Measurements from ENCODE around the gene CHRM2. TPM values are rescaled to one million over a fixed set of nuclear protein-coding genes. Genes with fewer than 3 reads are reported as not detected.

The CHRM2 gene
- total RNA-seq, 1 donor from 2014 or later, result not detected

DNA sequence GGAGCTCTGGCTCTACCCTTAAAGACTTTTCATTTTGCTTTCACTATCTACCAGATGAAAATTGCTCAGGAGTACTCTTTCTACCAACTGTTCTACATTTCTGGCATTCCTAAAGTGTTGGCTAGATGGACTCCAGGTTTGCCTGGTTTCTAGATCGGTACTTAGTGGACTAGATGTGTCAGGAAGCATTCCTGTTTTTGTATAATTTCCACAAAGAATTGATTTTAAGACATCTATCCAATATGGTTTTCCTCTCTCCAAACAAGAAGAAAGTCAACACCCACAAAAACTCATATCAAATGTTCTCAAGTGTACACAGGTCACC lies 157.7 kb downstream of the CHRM2 start:
- intact Hi-C loops (cut with DNase I), result no loop called here
- no peaks in the 10 kb centered on the region for H3K4me1 ChIP-seq

DNA sequence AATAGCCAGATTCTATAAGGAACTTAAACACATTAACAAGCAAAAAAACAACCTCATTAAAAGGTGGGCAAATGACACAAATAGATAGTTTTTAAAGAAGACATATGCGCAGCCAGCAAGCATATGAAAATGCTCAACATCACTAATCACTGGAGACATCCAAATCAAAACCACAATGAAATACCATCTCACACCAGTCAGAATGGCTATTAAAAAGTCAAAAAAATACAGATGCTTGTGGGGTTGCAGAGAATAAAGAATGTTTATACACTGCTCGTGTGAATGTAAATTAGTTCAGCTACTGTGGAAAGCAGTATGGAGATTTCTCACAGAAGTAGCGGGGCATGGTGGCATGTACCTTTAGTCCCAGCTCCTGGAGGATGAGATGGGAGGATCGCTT lies 164.0 kb downstream of the CHRM2 start:
- no peak for DNase-seq (ENCODE audit: low spot score in 2 of 2)
- Histone ChIP-seq H3K4me3 (no peak overlapping the region), H3K4me1 (no peaks in the 10 kb centered on the region), H3K27me3 (no peaks in the 10 kb centered on the region), H3K27ac (no peak overlapping the region), H3K9me3 (no peaks in the 10 kb centered on the region), H3K36me3 (no peaks in the 10 kb centered on the region)
- TF ChIP-seq, protein P1, sequence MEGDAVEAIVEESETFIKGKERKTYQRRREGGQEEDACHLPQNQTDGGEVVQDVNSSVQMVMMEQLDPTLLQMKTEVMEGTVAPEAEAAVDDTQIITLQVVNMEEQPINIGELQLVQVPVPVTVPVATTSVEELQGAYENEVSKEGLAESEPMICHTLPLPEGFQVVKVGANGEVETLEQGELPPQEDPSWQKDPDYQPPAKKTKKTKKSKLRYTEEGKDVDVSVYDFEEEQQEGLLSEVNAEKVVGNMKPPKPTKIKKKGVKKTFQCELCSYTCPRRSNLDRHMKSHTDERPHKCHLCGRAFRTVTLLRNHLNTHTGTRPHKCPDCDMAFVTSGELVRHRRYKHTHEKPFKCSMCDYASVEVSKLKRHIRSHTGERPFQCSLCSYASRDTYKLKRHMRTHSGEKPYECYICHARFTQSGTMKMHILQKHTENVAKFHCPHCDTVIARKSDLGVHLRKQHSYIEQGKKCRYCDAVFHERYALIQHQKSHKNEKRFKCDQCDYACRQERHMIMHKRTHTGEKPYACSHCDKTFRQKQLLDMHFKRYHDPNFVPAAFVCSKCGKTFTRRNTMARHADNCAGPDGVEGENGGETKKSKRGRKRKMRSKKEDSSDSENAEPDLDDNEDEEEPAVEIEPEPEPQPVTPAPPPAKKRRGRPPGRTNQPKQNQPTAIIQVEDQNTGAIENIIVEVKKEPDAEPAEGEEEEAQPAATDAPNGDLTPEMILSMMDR (IDR thresholded peaks at IDR 0.05), result no peak
- intact Hi-C loops (cut with DNase I), result no loop called here

More for the DNA sequence above, 157.7 kb downstream of the CHRM2 start:
- H3K27me3 ChIP-seq, result no peaks in the 10 kb centered on the region
- no peak overlapping the region for H3K4me3 ChIP-seq
- no peaks in the 10 kb centered on the region for H3K36me3 ChIP-seq
- no peaks in the 10 kb centered on the region for H3K9me3 ChIP-seq
- no peak overlapping the region for H3K27ac ChIP-seq
- TF ChIP-seq, protein P1 (IDR thresholded peaks at IDR 0.05), result no peak
- no peak for DNase-seq (ENCODE audit: low spot score in 2 of 2)

DNA sequence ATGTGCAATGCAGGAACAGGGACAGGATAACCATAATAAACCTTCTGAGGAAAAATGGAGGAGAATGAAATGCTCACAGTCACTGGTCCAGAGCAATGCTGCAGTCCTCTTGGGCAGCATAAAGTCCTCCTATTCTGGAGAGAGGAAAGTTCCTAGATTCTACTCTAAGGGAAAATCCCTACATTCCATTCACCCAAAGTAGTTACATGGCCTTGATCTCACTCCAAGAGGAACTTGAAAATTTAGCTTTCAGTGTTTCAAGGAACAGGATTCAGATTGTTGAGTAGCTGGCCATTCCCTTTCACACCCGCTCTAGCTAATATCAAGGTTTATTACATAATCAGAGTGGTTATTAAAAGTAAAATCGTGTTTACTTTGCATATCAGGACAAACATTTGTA lies 168.3 kb downstream of the CHRM2 start:
- H3K9me3 ChIP-seq, result no peaks in the 10 kb centered on the region
- TF ChIP-seq, protein P1 (IDR thresholded peaks at IDR 0.05), result no peak
- H3K36me3 ChIP-seq, result no peaks in the 10 kb centered on the region
- H3K4me1 ChIP-seq, result no peaks in the 10 kb centered on the region
- H3K4me3 ChIP-seq, result no peak overlapping the region
- H3K27ac ChIP-seq, result no peak overlapping the region
- intact Hi-C loops (cut with DNase I), result no loop called here
- DNase-seq (ENCODE audit: low spot score in 2 of 2), result no peak
- no peaks in the 10 kb centered on the region for H3K27me3 ChIP-seq

DNA sequence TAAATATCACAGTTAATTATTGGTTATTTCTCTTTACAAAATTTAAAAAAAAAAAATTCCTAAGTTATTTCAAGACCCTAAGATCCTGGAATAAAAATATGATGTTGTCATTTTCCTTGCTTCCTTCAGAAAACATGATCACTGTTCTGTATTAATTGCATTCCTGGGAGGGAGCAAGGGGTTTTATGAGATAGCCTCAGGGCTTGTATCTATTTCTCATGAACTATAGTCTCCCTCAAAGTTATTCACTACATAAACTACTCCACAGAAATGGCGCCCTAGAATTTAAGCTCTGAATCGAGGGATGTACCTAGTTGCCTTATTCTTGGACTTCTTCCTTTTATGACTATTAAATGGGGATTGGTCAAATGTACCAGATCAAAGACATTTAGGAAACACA lies 170.3 kb downstream of the CHRM2 start:
- H3K27me3 ChIP-seq, result no peaks in the 10 kb centered on the region
- H3K27ac ChIP-seq, result no peak overlapping the region
- no peaks in the 10 kb centered on the region for H3K36me3 ChIP-seq
- no peaks in the 10 kb centered on the region for H3K4me1 ChIP-seq
- DNase-seq (ENCODE audit: low spot score in 2 of 2), result no peak
- no peak overlapping the region for H3K4me3 ChIP-seq
- no peaks in the 10 kb centered on the region for H3K9me3 ChIP-seq
- TF ChIP-seq, protein P1 (IDR thresholded peaks at IDR 0.05), result no peak
- intact Hi-C loops (cut with DNase I), result no loop called here

DNA sequence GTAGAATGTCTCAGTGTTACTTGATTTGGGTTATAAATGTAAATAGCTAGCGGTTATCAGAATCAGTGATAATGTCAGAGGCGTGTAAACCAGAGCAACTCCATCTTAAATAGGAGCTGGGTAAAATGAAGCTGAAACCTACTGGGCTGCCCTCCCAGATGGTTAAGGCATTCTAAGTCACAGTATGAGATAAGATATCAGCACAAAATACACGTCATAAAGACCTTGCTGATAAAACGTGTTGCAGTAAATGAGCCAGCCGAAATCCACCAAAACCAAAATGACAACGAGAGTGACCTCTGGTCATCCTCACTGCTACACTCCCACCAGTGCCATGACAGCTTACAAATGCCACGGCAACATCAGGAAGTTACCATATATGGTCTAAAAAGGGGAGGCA lies 172.3 kb downstream of the CHRM2 start:
- no peaks in the 10 kb centered on the region for H3K9me3 ChIP-seq
- no peak for DNase-seq (ENCODE audit: low spot score in 2 of 2)
- no peaks in the 10 kb centered on the region for H3K27me3 ChIP-seq
- no peak overlapping the region for H3K27ac ChIP-seq
- intact Hi-C loops (cut with DNase I), result no loop called here
- no peak overlapping the region for H3K4me3 ChIP-seq
- TF ChIP-seq, protein P1 (IDR thresholded peaks at IDR 0.05), result no peak
- no peaks in the 10 kb centered on the region for H3K36me3 ChIP-seq
- no peaks in the 10 kb centered on the region for H3K4me1 ChIP-seq

DNA sequence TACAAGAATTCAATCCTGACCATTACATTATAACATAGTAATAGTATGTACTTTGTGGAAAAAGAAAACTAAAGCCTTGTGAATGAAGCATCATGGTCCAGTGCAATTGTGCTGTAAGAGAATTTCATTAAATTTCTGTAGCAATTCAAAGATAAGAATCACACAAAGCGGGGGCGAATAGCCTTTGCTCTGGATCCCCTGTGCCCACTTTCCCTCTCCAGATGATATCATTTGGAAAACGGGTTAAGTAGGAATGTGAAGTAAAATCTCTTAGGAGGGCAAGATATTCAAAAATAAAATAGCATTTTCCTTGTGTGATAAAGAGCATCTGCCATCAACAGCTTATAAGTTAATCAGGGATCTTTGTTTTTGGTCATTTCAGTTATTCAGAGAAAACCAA lies 177.1 kb downstream of the CHRM2 start:
- Histone ChIP-seq H3K27me3 (no peaks in the 10 kb centered on the region), H3K4me1 (no peaks in the 10 kb centered on the region), H3K9me3 (no peaks in the 10 kb centered on the region), H3K36me3 (no peaks in the 10 kb centered on the region), H3K4me3 (no peak overlapping the region), H3K27ac (no peak overlapping the region)
- intact Hi-C loops (cut with DNase I), result no loop called here
- TF ChIP-seq, protein P1 (IDR thresholded peaks at IDR 0.05), result no peak
- no peak for DNase-seq (ENCODE audit: low spot score in 2 of 2)

All from ascending aorta (tissue), 2 donors.